ENCODE results near the gene EMC8.

Gene EMC8

DNA sequence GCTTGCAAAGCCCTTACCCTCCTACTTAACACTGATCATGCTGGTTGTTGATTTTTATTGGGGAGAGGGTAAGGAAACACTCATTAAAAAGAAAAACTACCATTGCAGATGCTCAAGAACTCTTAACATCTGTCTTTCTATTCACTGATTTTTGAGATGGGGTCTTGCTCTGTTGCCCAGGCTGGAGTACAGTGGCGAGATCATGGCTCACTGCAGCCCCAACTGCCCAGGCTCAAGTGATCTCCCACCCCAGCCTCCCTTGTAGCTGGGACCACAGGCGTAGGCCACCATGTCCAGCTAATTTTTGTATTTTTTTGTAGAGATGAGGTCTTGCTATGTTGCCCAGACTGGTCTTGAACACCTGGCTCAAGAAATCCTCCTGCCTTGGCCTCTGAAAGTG, 14.5 kb downstream of the EMC8 start:
- DNase-seq (ENCODE audit: extremely low spot score), result no peak
- TF ChIP-seq HDGF (IDR thresholded peaks at IDR 0.05; ENCODE audit: borderline replicate concordance) (no peak), LEF1 (IDR thresholded peaks at IDR 0.05; ENCODE audit: borderline replicate concordance) (no peak), NFRKB (IDR thresholded peaks at IDR 0.05) (no peak), FOXM1 (IDR thresholded peaks at IDR 0.05; ENCODE audit: borderline replicate concordance) (no peak), FOXK2 (IDR thresholded peaks at IDR 0.05) (no peak), SUZ12 (IDR thresholded peaks at IDR 0.05) (no peak), ELF4 (IDR thresholded peaks at IDR 0.05) (no peak), PKNOX1 (IDR thresholded peaks at IDR 0.05) (no peak), ZNF384 (IDR thresholded peaks at IDR 0.05) (no peak), ARNT (IDR thresholded peaks at IDR 0.05) (no peak), SP1 (IDR thresholded peaks at IDR 0.05) (no peak), CTBP1 (IDR thresholded peaks at IDR 0.05; ENCODE audit: borderline replicate concordance) (no peak), L3MBTL2 (conservative IDR thresholded peaks at IDR 0.05) (no peak), FOXA1 (IDR thresholded peaks at IDR 0.05) (no peak), BHLHE40 (IDR thresholded peaks at IDR 0.05; ENCODE audit: borderline replicate concordance) (no peak), TARDBP (IDR thresholded peaks at IDR 0.05) (no peak)
- ChIA-PET CTCF (no interaction called here), POLR2A (no interaction called here)

GRCh38 chr16:85783441-85783840, 15.9 kb downstream of the EMC8 start:
- TF ChIP-seq FOXK2 (IDR thresholded peaks at IDR 0.05) (no peak), ARNT (IDR thresholded peaks at IDR 0.05) (no peak), CTBP1 (IDR thresholded peaks at IDR 0.05; ENCODE audit: borderline replicate concordance) (no peak), ZNF384 (IDR thresholded peaks at IDR 0.05) (no peak), ELF4 (IDR thresholded peaks at IDR 0.05) (no peak), BHLHE40 (IDR thresholded peaks at IDR 0.05; ENCODE audit: borderline replicate concordance) (no peak), LEF1 (IDR thresholded peaks at IDR 0.05; ENCODE audit: borderline replicate concordance) (no peak), FOXA1 (IDR thresholded peaks at IDR 0.05) (no peak), SUZ12 (IDR thresholded peaks at IDR 0.05) (no peak), FOXM1 (IDR thresholded peaks at IDR 0.05; ENCODE audit: borderline replicate concordance) (no peak), SP1 (IDR thresholded peaks at IDR 0.05) (no peak), TARDBP (IDR thresholded peaks at IDR 0.05) (no peak), NFRKB (IDR thresholded peaks at IDR 0.05) (no peak), PKNOX1 (IDR thresholded peaks at IDR 0.05) (no peak), L3MBTL2 (conservative IDR thresholded peaks at IDR 0.05) (no peak), HDGF (IDR thresholded peaks at IDR 0.05; ENCODE audit: borderline replicate concordance) (no peak)
- ChIA-PET POLR2A (no interaction called here), CTCF (interaction anchor here (0.6 kb wide), 1 partner anchor 107 kb away, joined by 3 read pairs; no protein-coding TSS in a partner anchor)
- DNase-seq (ENCODE audit: extremely low spot score), result no peak

DNA sequence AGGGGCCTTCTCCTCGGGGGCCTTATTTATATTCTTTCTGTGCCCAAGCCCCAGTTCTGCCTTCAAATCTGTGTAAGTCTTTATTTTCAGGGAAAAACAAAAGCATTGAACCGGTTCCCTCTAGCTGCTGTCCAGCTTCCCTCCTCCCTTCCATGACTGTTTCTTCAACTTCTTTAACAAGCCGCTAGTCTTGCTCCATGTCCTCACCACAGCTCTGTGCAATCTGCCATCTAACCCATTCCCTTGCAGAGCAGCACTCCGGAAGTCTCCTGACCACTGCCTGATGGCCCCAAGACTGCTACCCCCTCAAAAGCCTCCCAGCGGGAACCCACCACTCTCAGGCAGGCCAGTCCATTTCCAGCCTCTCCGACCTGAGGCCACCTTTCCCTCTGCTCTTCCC, 16.9 kb downstream of the EMC8 start:
- no peak for DNase-seq (ENCODE audit: extremely low spot score)
- ChIA-PET CTCF (no interaction called here), POLR2A (no interaction called here)
- TF ChIP-seq ARNT (IDR thresholded peaks at IDR 0.05) (no peak), PKNOX1 (IDR thresholded peaks at IDR 0.05) (no peak), CTBP1 (IDR thresholded peaks at IDR 0.05; ENCODE audit: borderline replicate concordance) (no peak), LEF1 (IDR thresholded peaks at IDR 0.05; ENCODE audit: borderline replicate concordance) (no peak), BHLHE40 (IDR thresholded peaks at IDR 0.05; ENCODE audit: borderline replicate concordance) (no peak), FOXK2 (IDR thresholded peaks at IDR 0.05) (no peak), FOXA1 (IDR thresholded peaks at IDR 0.05) (no peak), FOXM1 (IDR thresholded peaks at IDR 0.05; ENCODE audit: borderline replicate concordance) (no peak), NFRKB (IDR thresholded peaks at IDR 0.05) (no peak), L3MBTL2 (conservative IDR thresholded peaks at IDR 0.05) (no peak), HDGF (IDR thresholded peaks at IDR 0.05; ENCODE audit: borderline replicate concordance) (no peak), ZNF384 (IDR thresholded peaks at IDR 0.05) (no peak), TARDBP (IDR thresholded peaks at IDR 0.05) (no peak), ELF4 (IDR thresholded peaks at IDR 0.05) (no peak), SUZ12 (IDR thresholded peaks at IDR 0.05) (no peak), SP1 (IDR thresholded peaks at IDR 0.05) (no peak)

- ChIA-PET POLR2A (no interaction called here), CTCF (no interaction called here)
- no peak for DNase-seq (ENCODE audit: extremely low spot score)
- TF ChIP-seq FOXM1 (IDR thresholded peaks at IDR 0.05; ENCODE audit: borderline replicate concordance), result no peak
- TF ChIP-seq SUZ12 (IDR thresholded peaks at IDR 0.05), result no peak
- no peak for TF ChIP-seq BHLHE40 (IDR thresholded peaks at IDR 0.05; ENCODE audit: borderline replicate concordance)
- no peak for TF ChIP-seq CTBP1 (IDR thresholded peaks at IDR 0.05; ENCODE audit: borderline replicate concordance)
- no peak for TF ChIP-seq PKNOX1 (IDR thresholded peaks at IDR 0.05)
- TF ChIP-seq FOXA1 (IDR thresholded peaks at IDR 0.05), result no peak
- TF ChIP-seq ZNF384 (IDR thresholded peaks at IDR 0.05), result no peak
- no peak for TF ChIP-seq HDGF (IDR thresholded peaks at IDR 0.05; ENCODE audit: borderline replicate concordance)
- no peak for TF ChIP-seq TARDBP (IDR thresholded peaks at IDR 0.05)
Measured at GRCh38 chr16:85781695-85782370, 17.5 kb downstream of the EMC8 start.

GRCh38 chr16:85781156-85781555, 18.2 kb downstream of the EMC8 start:
- ChIA-PET CTCF (no interaction called here), POLR2A (no interaction called here)
- no peak for TF ChIP-seq FOXK2 (IDR thresholded peaks at IDR 0.05)
- TF ChIP-seq CTBP1 (IDR thresholded peaks at IDR 0.05; ENCODE audit: borderline replicate concordance), result no peak
- TF ChIP-seq ZNF384 (IDR thresholded peaks at IDR 0.05), result no peak
- no peak for TF ChIP-seq FOXM1 (IDR thresholded peaks at IDR 0.05; ENCODE audit: borderline replicate concordance)
- no peak for TF ChIP-seq L3MBTL2 (conservative IDR thresholded peaks at IDR 0.05)
- no peak for TF ChIP-seq PKNOX1 (IDR thresholded peaks at IDR 0.05)
- no peak for TF ChIP-seq BHLHE40 (IDR thresholded peaks at IDR 0.05; ENCODE audit: borderline replicate concordance)
- no peak for DNase-seq (ENCODE audit: extremely low spot score)
